GM19023 (cell line): ENCODE results near the gene LRRC4B.

Experiments used
- ATAC-seq: cut with Tn5 transposase; IDR thresholded peaks from one replicate; pipeline ENCODE4 v1.9.1; 2021; ENCODE audit warnings: mild to moderate bottlenecking, moderate library complexity; ENCODE audit not compliant: unreplicated experiment

Gene LRRC4B

GRCh38 chr19:50573741-50574461 is 5.7 kb upstream of the LRRC4B start:
- no peak for ATAC-seq

GRCh38 chr19:50570997-50571396 is 2.8 kb upstream of the LRRC4B start:
- ATAC-seq: no peak

- no peak for ATAC-seq
Measured at GRCh38 chr19:50569938-50570540, 1.8 kb upstream of the LRRC4B start.

DNA sequence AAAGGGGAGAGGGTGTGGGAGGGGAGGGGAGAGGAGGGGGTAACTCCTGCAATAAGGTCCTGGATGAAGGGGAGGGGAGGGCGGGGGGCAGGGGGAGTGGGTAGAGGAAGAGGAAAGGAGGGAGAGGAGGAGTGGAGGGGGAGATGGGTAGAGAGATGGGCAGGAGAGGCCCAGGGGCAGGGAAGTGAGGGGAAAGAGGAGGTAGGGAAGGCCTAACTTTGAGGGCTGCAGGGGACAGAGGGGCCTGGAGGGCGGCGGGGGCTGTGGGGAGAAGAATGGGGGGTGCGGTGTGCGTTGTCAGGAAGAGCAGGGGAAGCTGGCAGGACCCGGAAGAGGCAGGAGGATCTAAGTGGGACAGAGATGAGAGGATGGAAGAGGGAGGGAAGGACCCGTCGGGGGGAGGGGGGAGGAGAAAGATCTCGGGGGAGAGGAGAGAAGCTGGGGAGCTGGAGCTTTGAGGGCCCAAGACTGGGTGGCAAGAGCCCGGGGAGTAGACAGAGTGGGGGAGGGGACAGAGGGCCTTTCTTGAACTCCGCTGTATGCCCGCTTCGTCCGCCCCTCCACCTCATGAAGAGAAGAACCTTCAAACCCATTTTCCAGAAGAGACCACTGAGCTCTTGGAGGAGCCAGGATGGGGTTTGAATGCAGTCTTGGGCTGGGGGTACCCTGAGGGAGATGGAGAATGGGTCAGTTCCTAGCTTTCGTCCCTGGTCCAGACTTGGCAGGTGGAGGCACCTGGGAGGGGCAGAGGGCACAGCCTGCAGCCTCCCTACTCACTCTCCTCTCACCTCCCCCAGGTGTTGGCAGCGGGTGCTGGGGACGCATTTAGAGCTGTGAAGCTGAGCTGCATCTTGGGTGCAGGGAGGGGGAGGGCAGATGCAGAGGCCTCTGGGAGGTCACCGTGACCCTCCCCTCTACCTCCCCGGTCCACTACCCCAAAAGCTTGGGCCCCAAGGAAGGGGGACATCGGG is 778 bp upstream of the LRRC4B start:
- no peak for ATAC-seq

DNA sequence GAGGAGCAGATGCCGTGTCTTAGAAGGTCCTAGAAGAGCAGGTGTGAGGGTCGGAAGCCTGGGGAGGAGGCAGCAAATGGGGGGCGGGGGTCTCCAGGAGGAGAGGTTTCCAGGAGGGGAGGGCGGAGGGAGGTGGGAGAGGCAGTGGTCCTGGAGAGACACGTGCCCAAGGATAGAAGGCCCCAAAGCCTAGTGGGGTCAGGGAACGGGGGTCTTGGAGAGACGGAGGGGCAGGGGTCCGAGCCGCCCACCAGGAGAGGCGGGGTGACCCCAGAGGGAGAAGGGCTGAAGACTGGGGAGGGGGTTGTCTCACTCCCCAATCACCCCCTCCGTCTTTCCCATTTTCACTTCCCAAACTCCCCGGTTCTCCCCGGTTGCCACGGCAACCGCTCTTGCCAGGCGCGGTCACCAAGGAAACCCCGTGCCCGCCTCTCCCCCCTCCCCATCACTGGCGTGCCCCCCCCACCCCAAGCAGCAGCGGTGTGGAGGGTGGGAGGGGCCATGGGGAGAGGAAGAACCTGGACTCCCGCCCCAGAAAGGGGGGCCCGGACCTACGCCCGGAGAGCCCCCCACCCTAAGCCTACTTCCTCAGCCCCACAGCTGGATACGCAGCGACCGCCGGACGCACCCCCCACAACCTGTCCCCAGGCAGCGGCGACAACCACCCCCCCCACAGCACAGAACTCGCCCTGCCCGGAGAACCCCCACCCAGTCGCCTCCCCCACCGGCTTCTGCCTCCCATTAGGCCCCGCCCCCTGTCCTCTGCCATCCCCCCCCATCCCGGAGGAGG is 988 bp downstream of the LRRC4B start:
- ATAC-seq: no peak

DNA sequence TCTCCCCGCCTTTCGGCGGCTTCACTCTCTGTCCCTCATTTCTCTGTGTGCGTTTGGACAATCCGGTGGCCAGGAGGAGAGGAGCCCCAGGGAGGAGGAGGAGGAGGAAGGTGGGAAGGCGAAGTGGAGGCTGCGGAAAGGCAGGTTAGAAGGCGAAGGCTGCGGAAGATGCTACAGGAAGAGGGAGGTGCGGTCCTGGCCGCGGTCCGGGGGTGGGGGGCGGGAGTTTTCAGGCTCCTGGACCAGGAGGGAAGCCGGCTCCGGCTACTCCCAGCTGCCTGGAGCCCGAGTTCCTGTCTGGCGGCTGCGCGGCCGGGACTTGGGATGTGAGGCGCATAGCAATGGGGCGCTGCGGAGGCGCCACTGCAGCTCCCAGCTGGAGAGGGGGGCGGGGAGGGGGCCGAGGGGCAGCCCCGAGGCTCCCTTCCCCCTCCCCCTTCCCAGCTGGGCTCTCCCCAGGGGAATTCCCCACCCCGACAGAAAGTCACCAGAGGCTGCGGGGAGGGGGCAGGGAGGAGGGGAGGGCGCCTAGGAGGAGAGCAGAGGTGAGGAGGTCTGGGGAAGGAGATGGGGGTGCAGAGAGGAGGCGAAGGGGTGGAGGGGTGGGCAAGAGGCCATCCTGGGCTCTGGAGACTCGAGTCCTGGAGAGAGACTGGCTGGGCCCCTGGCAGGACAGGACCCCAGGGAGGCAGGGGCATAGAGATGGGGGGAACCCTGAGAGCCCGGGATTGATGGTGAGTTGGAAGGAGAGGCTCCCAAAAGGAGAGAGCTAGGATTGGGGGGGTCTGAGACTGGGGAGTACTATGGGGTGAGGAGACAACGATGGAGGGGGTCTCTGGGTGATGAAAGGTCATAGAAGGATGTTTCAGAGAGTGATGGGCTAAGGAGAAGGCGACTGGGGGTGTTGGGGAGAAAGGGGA is 2.0 kb downstream of the LRRC4B start:
- ATAC-seq: no peak

DNA sequence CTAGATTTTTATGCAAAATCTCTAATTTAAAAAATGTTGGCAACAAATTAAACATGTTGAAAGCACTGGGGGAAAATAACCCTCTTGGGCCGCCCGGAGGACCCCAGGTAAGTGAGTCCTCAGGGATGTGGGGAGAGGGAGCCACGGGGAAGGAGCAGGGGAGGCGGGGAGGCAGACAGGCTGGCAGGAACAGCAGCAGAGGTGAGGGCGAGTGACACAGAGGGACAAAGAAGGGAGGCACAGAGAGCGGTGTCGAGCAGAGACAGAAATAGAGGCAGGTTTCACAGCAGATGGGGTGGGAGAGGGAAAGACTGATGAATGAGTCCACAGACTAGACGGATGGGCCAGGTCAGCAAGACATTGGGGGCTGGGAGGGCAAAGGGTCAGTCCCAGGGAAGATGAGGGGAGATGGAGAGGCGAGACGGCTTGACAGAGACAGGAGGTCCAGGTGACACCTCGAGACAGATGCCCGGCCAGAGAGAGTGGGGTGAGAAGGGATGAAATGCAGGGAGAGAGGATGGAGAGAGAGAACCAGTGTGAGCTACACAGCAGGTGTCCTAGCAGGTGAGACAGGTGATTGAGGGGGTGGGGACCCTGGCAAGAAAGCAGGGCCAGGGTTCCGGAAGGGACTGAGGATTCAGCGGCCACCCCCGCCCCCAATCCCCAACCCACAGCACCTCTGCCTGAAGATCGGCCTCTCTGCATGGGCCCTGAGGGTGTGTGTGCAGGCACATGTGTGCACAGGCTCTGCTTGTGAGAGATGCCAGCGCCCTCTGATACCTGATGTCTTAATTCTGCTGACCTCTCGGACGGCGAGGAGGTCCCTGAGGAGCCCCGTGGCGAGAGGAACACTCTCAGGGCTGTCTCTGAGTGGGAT is 3.8 kb downstream of the LRRC4B start:
- ATAC-seq: no peak

- ATAC-seq: no peak
Measured at GRCh38 chr19:50563597-50563996, 4.6 kb downstream of the LRRC4B start.

DNA sequence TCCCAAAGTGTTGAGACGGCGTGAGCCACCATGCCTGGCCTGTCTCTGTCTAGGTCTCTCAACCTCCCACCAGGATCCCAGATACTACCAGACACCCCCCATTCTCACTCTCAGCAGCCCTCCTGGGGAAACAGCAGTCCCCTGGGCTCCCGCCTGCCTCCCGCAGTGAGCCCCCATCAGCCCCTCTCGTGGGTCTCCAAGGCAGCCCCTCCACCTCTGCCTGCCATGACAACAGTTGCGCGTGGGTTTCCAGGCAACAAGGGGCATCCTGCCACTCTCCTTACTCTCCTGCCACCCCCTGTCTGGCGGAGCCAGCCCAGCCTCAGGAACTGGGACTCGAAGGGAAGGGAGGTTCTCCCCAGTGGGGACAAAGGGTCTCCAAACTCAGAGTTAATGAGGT is 5.2 kb downstream of the LRRC4B start:
- no peak for ATAC-seq

DNA sequence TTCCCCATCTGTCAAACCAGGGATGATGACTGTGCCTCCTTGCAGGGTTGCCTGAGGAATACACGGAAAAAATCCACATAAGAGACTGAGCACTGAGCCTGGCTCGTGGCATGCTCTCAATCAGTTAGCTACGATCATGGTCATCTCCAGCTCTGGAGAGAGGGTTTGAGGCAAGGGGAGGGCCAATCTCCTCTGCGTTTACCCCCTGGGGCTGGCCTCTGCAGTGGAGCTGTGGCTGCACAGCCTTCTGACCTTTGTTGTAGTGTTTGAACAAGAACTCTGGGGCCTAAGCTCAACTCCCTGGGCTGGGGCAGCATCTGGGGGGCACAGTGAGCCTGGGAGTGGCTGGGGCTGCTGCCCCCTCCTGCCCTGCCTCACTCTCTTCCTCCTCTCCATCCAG is 5.9 kb downstream of the LRRC4B start:
- no peak for ATAC-seq

DNA sequence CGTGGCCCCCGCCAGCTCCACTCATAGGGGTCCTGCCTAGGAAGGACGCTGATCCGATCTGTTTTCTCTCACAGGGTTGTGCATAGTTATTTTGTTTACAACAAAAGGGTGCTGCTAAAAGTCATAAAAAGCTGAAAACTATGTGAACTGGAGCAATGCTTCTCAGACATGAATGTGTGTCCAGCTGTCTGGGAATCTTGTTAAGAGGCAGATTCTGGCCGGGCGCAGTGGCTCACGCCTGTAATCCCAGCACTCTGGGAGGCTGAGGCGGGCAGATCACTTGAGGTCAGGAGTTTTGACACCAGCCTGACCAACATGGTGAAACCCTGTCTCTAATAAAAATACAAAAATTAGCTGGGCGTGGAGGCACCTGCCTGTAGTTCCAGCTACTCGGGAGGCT is 8.6 kb downstream of the LRRC4B start:
- no peak for ATAC-seq

DNA sequence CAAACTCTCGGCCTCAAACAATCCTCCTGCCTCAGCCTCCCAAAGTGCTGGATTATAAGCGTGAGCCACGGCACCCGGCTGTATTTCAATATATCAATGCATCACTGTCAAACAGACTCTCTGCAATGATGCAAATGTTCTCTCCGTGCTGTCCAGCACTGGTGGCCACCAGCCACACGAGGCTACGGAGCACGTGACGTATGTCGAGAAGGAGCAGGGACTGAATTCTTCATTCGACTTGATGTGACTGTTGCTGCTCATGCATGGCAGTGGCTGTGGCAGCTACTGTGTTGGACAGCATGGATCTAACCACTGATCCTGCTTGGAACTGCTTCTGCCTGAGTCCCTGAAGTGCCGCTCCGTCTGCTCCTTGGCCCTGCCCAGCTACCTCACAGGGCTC is 9.8 kb downstream of the LRRC4B start:
- ATAC-seq: no peak

DNA sequence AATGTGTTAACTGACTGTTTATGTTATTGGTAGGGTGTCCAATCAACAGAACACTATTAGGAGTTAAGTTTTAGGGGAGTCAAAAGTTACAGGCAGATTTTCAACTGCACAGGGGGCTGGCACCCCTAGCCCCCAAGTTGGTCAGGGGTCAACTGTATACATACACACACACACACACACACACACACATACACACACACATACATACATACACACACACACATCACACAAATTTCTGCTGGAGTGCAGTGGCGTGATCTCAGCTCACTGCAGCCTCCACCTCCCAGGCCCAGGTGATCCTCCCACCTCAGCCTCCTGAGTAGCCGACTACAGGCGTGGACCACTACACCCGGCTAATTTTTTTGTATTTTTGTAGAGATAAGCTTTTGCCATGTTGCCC is 10.2 kb downstream of the LRRC4B start:
- ATAC-seq: no peak

DNA sequence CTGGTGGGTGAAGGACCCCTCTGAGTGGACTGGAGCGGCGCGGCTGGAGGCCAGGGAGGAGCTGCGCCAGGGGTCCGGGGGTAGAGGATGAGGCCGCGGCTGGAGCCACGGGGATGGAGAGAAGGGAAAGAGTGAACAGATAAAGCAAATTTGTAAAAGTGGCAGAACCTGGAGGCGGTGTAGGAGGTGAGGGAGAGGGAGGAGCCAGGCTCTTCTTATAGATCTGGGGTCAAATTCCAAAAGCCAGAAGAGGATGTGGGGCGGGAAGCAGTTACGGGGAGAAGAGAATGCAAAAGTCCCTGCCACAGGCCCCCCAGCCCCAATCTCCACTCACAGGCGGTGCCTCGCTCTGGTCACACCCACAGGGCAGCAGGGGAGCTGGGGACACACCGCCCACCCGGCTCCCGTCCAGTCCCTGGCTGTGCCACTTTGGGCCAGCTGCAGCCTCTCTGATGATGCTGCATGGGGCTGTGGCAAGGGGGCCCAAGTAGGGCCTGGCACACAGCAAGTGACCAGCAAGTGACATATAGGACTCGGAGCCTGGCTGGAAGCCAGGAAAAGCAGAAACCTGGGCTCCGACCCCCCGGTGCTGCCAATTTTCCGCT is 11.1 kb downstream of the LRRC4B start:
- no peak for ATAC-seq

DNA sequence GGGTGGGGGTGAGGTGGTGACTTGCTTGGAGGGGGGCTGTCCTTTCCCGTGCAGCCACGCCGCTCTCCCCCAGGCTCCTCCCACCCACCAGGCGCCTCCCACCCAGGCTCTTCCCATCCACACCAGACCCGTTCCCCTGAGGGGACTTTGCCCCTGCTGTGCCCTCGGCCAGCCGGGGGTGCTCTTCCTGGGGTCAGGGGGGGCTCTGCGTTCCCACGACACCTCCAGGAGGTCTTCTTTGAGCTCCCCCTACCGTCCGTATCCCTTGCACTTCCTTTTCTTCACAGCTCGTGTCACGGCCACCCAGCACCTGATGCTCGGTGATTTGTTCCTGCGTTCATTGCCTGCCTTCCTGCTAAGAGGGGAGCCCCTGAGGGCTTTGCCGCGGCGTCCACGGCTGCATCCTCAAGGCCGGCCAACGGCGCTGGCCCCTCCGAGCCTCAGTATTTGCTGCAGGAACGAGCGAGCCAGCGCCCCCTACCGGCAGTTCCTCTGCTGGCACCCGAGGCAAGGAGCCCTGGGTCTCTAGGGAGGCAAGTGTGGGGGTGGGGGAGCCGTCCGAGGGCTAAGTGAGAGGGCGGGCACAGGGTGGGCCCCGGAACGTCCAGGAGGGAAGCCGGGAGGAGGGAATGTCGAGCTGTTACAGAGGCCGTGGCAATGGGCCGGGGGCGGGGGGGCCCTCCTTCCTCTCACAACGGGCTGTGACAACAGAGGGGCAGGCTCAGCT is 11.8 kb downstream of the LRRC4B start:
- no peak for ATAC-seq

- no peak for ATAC-seq
Measured at GRCh38 chr19:50555450-50556281, 12.6 kb downstream of the LRRC4B start.

- ATAC-seq: no peak
Measured at GRCh38 chr19:50555033-50555432, 13.2 kb downstream of the LRRC4B start.
